ENCODE measurements around the gene SV2B. TPM values are rescaled to one million over a fixed set of nuclear protein-coding genes. Genes with fewer than 3 reads are reported as not detected.

SV2B gene
- total RNA-seq (ENCODE audit: low replicate concordance), result 0.12 TPM in 1 of 2 replicates, not detected in the other

GRCh38 chr15:91099995-91100813 lies at the start of gene SV2B:
SV2B (plus strand) TSS chr15:91100257; CDS start chr15:91226264, 126,007 bp downstream.

Other genes with a start within 250 kb of the SV2B start
- 31.1 and 176 TPM in 2 replicates for gene FURIN, start 231.7 kb upstream of the SV2B start, total RNA-seq (ENCODE audit: low replicate concordance)
- gene FES, start 215.8 kb upstream of the SV2B start, total RNA-seq (ENCODE audit: low replicate concordance), result 26.2 and 43.3 TPM in 2 replicates
- 17.4 and 33.0 TPM in 2 replicates for gene MAN2A2, start 197.0 kb upstream of the SV2B start, total RNA-seq (ENCODE audit: low replicate concordance)
- 8.2 and 15.3 TPM in 2 replicates for gene HDDC3, start 167.7 kb upstream of the SV2B start, total RNA-seq (ENCODE audit: low replicate concordance)
- 96.9 and 159 TPM in 2 replicates for gene UNC45A, start 165.0 kb upstream of the SV2B start, total RNA-seq (ENCODE audit: low replicate concordance)
- gene RCCD1, start 145.4 kb upstream of the SV2B start, total RNA-seq (ENCODE audit: low replicate concordance), result 6.5 and 7.4 TPM in 2 replicates
- 6.2 and 52.8 TPM in 2 replicates for gene PRC1, start 105.7 kb upstream of the SV2B start, total RNA-seq (ENCODE audit: low replicate concordance)
- gene VPS33B, start 77.7 kb upstream of the SV2B start, total RNA-seq (ENCODE audit: low replicate concordance), result 6.3 and 11.7 TPM in 2 replicates